Activated naive CD4-positive, alpha-beta T cell treated with anti-CD3 and anti-CD28 coated beads for 36 hours (primary cell): ENCODE results near the gene TSC22D3. TPM values are rescaled to one million over a fixed set of nuclear protein-coding genes. Genes with fewer than 3 reads are reported as not detected.
A peak's percentile ranks its signal among the peaks of the same experiment; 100 is the strongest.
"Not testable (repeated sequence)": the region's sequence is repeated elsewhere in the genome, so short reads cannot be mapped to it uniquely, and the experiment has no call there.

ENCODE experiments used
- CTCF ChIA-PET: fragments of 350-600 bp; sonication (Branson Sonifier 250); formaldehyde crosslinking; loops from one replicate; lab custom pipeline; 2021; ENCODE audit warnings: antibody characterized with exemption; lab: Charles Lee
- DNase-seq: peaks from one replicate; pipeline ENCODE4 v3.0.0-alpha.2; 2020
- H3K27ac Mint-ChIP-seq: one replicate; pipeline ENCODE4 v1.8.0; 2021; ENCODE audit warnings: mild to moderate bottlenecking, mixed read lengths
- H3K27me3 Mint-ChIP-seq: one replicate; pipeline ENCODE4 v1.8.0; 2021; ENCODE audit warnings: low read depth, mixed read lengths
- H3K36me3 Mint-ChIP-seq: one replicate; pipeline ENCODE4 v1.8.0; 2021; ENCODE audit warnings: low read depth, mixed read lengths
- H3K4me1 Mint-ChIP-seq: one replicate; pipeline ENCODE4 v1.8.0; 2021; ENCODE audit warnings: low read depth, mixed read lengths
- H3K4me3 Mint-ChIP-seq: one replicate; pipeline ENCODE4 v1.8.0; 2021; ENCODE audit warnings: mild to moderate bottlenecking, moderate library complexity, mixed read lengths
- H3K9me3 Mint-ChIP-seq: one replicate; pipeline ENCODE4 v1.8.0; 2021; ENCODE audit warnings: mixed read lengths
- intact Hi-C: fragments of 100-400 bp; cut with micrococcal nuclease; formaldehyde crosslinking; loops from one replicate; pipeline ENCODE4 v1.15.1; 2023
- total RNA-seq, 2 experiments: library from RNA; stranded (reverse); gene quantifications; one replicate each; pipeline ENCODE4 v1.2.3, GENCODE V29; 2021

TSC22D3 gene
- total RNA-seq, 2 experiments from 2014 or later, result 28.0 to 29.2 TPM

DNA sequence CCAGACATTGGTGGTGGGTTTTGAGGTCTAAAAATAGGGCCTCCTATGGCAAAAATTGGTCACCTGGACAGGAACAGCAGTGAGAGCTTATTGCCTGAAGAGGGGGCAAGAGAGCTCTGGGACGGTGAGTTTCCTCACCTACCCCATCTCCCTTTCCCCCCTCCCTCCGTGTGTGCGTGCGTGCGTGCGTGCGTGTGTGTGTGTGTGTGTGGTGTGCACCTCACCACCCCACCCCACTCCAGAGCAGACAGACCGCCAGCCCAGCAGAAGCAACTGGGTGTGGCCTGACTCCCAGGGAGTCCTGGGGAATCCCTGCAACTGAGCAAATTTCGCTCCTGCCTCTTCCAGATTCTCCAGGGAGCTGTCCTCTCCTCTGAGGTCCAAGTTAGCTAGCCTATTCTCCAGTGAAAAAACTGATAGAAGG, 102.6 kb downstream of the TSC22D3 start:
- intact Hi-C loops, result loop anchor here (1.0 kb wide), 2 partner anchors 221 to 399 kb away; no protein-coding TSS in a partner anchor
- CTCF ChIA-PET, result interaction anchor here (0.6 to 9.8 kb wide), 27 partner anchors 9 to 416 kb away, joined by 3 to 171 read pairs (median 4); partner anchors contain the start of genes NCBP2L and TSC22D3
- Mint-ChIP-seq H3K4me3 (peak overlapping the region; percentile 22), H3K27ac (peak overlapping the region; percentile 74), H3K36me3 (no peaks in the 10 kb centered on the region), H3K4me1 (peaks cover 50% of the 10 kb centered on the region), H3K9me3 (no peaks in the 10 kb centered on the region), H3K27me3 (no peaks in the 10 kb centered on the region)
- DNase-seq, result peak; percentile 81

DNA sequence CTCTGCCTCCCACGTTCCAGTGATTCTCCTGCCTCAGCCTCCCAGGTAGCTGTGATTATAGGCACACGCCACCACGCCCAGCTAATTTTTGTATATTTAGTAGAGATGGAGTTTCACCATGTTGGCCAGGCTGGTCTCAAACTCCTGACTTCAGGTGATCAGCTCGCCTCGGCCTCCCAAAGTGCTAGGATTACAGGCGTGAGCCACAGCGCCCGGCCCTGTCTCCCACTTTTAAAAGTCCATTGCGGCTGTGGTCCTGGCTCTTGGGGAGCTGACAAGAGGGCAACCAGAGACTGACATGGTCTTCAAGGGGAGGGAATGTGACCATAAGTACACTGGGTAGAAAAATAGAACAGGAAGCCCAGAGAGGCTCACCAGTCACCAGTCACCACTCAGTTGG, 104.3 kb downstream of the TSC22D3 start:
- CTCF ChIA-PET, result interaction anchor here (2.2 to 9.8 kb wide), 2 partner anchors 47 to 106 kb away, joined by 6 to 171 read pairs; partner anchors contain the start of gene NCBP2L
- DNase-seq, H3K4me3 Mint-ChIP-seq, H3K27me3 Mint-ChIP-seq, H3K36me3 Mint-ChIP-seq, H3K9me3 Mint-ChIP-seq, H3K27ac Mint-ChIP-seq, intact Hi-C loops: not testable (repeated sequence)
- H3K4me1 Mint-ChIP-seq, result peaks cover 54% of the 10 kb centered on the region

DNA sequence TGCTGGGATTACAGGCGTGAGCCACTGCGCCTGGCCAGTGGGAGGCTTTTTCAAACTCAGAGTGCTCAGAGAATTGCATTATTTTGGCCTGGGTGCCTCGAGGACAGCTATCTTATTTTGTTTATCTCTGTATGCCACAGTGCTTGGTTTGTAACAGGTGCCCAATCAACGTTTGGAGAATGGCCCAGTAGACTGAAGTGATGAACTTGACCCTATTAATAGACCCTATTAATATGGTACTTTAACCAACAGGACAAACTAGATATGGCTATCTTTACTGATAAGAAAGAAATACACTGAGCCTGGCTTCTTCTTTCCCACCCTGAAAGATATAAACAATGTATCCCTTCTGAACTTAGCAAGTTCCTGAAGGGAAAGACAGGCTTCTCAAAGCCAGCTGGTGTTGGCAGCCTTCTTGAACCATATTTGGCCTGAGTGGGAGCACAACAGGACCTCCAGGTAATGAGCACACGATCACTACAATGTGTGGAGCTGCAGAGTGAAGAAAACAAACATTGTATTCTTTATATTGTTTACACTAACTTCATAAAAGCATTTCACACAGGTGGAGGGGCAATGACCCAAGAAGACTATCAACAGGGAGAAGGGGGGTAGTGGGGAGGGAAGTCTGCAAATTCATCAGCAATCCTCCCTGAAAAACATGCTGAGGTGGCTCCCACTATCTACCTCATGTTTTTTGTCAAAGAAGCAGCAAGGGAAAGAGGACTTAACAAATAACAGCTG, 105.5 kb downstream of the TSC22D3 start:
- H3K4me1 Mint-ChIP-seq, result peaks cover 46% of the 10 kb centered on the region
- H3K27me3 Mint-ChIP-seq, result no peaks in the 10 kb centered on the region
- intact Hi-C loops, result no loop called here
- CTCF ChIA-PET, result interaction anchor here (2.2 to 9.8 kb wide), 2 partner anchors 48 to 107 kb away, joined by 6 to 171 read pairs; partner anchors contain the start of gene NCBP2L
- no peaks in the 10 kb centered on the region for H3K9me3 Mint-ChIP-seq
- H3K27ac Mint-ChIP-seq, result no peak overlapping the region
- DNase-seq, result no peak
- H3K4me3 Mint-ChIP-seq, result no peak overlapping the region
- H3K36me3 Mint-ChIP-seq, result no peaks in the 10 kb centered on the region

DNA sequence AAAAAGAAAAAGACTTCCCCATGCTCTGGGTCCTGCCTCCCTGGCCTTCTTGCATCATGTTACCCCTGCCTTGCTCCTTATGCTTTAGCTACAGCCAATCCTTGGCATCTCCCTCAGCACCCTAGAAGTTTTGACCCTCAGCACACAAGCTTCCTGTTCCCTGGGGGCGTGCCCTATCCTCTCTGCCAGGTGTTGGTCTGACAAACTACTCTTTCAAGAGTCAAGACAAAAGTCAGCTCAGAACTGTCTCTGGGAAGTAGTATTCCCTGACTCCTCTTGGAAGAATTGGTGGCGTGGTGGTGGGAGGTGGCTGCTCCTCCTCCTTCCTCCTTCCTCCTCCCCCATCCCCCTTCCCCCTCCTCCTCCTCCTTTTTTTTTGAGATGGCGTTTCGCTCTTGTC, 106.3 kb downstream of the TSC22D3 start:
- H3K36me3 Mint-ChIP-seq, result no peaks in the 10 kb centered on the region
- CTCF ChIA-PET, result interaction anchor here (0.6 to 1.9 kb wide), 6 partner anchors 9 to 109 kb away, joined by 3 to 7 read pairs (median 4); partner anchors contain the start of gene NCBP2L
- H3K9me3 Mint-ChIP-seq, result no peaks in the 10 kb centered on the region
- H3K4me3 Mint-ChIP-seq, result no peak overlapping the region
- no peaks in the 10 kb centered on the region for H3K27me3 Mint-ChIP-seq
- H3K4me1 Mint-ChIP-seq, result peaks cover 38% of the 10 kb centered on the region
- intact Hi-C loops, result no loop called here
- H3K27ac Mint-ChIP-seq, result no peak overlapping the region
- DNase-seq, result peak; percentile 8

DNA sequence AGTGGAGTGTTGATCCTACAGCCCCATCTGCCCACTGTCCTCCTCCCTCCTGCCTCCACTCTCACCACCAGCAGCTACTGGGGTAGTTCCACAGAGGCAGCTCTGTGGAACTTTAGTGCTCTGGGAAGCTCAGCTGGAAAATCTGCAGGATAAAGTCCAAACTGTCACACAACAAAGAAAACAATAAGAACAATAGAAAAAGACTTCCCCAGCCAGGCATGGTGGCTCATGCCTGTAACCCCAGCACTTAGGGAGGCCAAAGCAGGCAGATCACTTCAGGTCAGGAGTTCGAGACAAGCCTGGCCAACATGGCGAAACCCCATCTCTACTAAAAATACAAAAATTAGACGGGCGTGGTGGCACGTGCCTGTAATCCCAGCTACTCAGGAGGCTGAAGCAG, 106.9 kb downstream of the TSC22D3 start:
- intact Hi-C loops, H3K9me3 Mint-ChIP-seq, H3K27ac Mint-ChIP-seq, H3K36me3 Mint-ChIP-seq, H3K27me3 Mint-ChIP-seq, DNase-seq, H3K4me3 Mint-ChIP-seq: not testable (repeated sequence)
- H3K4me1 Mint-ChIP-seq, result peaks cover 35% of the 10 kb centered on the region
- CTCF ChIA-PET, result interaction anchor here (0.6 to 1.9 kb wide), 6 partner anchors 9 to 110 kb away, joined by 3 to 7 read pairs (median 4); partner anchors contain the start of gene NCBP2L

DNA sequence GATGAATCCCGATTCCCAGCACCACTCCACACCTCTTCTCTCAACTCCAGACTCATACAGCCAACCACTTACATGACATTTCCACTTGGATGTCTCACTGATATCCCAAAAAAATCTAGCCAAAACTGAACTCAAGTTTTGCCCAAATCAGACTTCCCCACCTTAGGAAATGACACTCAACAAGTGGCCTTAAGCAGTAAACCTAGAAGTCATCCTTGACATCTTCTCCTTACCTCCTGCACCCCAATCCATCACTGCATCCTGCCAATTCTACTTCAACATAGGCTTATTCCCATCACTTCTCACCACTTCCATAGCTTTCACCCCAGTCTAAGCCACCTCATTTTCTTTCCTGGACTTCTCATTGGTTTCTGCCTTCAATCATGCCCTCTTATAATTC, 108.2 kb downstream of the TSC22D3 start:
- CTCF ChIA-PET, result interaction anchor here (1.3 to 1.9 kb wide), 2 partner anchors 49 to 110 kb away, joined by 4 to 5 read pairs; partner anchors contain the start of gene NCBP2L
- DNase-seq, result no peak
- Mint-ChIP-seq H3K27ac (no peak overlapping the region), H3K9me3 (no peaks in the 10 kb centered on the region), H3K36me3 (no peaks in the 10 kb centered on the region), H3K4me1 (peaks cover 25% of the 10 kb centered on the region), H3K27me3 (no peaks in the 10 kb centered on the region), H3K4me3 (no peak overlapping the region)
- intact Hi-C loops, result no loop called here

DNA sequence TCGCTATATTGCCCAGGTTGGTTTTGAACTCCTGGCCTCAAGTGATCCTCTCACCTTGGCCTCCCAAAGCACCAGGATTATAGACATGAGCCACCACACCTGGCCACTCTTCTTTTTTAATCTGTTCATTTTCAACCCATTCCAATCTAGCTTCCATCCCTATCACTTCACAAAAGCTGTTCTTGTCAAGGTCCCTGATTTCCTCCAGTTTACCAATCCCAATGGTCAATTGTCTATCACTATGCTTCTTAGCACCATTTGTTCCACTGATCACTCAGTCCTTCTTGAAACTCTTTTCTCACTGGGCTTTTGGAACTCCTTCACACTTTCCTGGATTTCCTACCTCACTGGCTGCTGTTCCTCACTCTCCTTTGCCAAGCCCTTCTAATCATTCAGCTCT, 108.7 kb downstream of the TSC22D3 start:
- no peak for DNase-seq
- CTCF ChIA-PET, result interaction anchor here (0.6 to 1.7 kb wide), 3 partner anchors 10 to 772 kb away, joined by 3 to 5 read pairs (median 4); partner anchors contain the start of gene NCBP2L
- intact Hi-C loops, result no loop called here
- no peaks in the 10 kb centered on the region for H3K36me3 Mint-ChIP-seq
- H3K4me3 Mint-ChIP-seq, result no peak overlapping the region
- H3K9me3 Mint-ChIP-seq, result no peaks in the 10 kb centered on the region
- H3K27ac Mint-ChIP-seq, result no peak overlapping the region
- no peaks in the 10 kb centered on the region for H3K27me3 Mint-ChIP-seq
- H3K4me1 Mint-ChIP-seq, result peaks cover 25% of the 10 kb centered on the region

Other genes starting within 250 kb of the TSC22D3 start
- 100 to 1,000 TPM; 195 to 196 TPM for gene PRPS1, start 147.3 kb downstream of the TSC22D3 start, total RNA-seq
- not detected for gene NCBP2L, start 1.9 kb upstream of the TSC22D3 start, total RNA-seq
- 10 to 100 TPM in 1 of 2 experiments, 1 to 10 TPM in 1; 8.6 to 10.5 TPM for gene MID2, start 50.1 kb upstream of the TSC22D3 start, total RNA-seq
- gene TEX13B, start 206.6 kb upstream of the TSC22D3 start, total RNA-seq, result not detected